HCT116 (cell line): Measurements from ENCODE around the gene BRD7. TPM values are rescaled to one million over a fixed set of nuclear protein-coding genes. Genes with fewer than 3 reads are reported as not detected.

Experiments used
- ATAC-seq: fragments of 200-7000 bp; cut with Tn5 transposase; 2 replicates; pipeline ENCODE4 v1.9.1; 2020; ENCODE audit warnings: mild to moderate bottlenecking, moderate library complexity
- BruUV-seq: library from RNA; stranded (reverse); fragments of 400-500 nt; replicated peaks from 2 replicates; lab custom pipeline; 2021; lab: Mats Ljungman, UMichigan
- CTCF ChIA-PET: fragments of 300-600 bp; sonication (Branson Sonifier 250); formaldehyde crosslinking; loops from one replicate; lab custom pipeline; 2021; ENCODE audit warnings: antibody characterized with exemption; lab: Charles Lee
- POLR2A ChIA-PET: fragments of 300-600, 350-600 bp; sonication (Branson Sonifier 250); formaldehyde crosslinking; loops from one replicate; lab custom pipeline; 2021; ENCODE audit warnings: antibody characterized with exemption; lab: Charles Lee
- RAD21 ChIA-PET, 2 experiments: fragments of 300-600 bp; sonication (Branson Sonifier 250); formaldehyde crosslinking; loops; one replicate each; lab custom pipeline; 2023; ENCODE audit warnings: low total read pairs in 2 of 2; ENCODE audit not compliant: uncharacterized antibody in 2 of 2, unreplicated experiment in 2 of 2, low non-redundant PET in 1 of 2; lab: Charles Lee
- DNase-seq: peaks from one replicate; pipeline ENCODE4 v3.0.0-alpha.2; 2010; ENCODE audit warnings: low read depth, low spot score
- H2AFZ ChIP-seq: fragments of 200-600 bp; shearing (Covaris generic), sonication (generic); 2 replicates; pipeline ENCODE4 v1.6.1; 2017; ENCODE audit warnings: low read depth, mixed run types, mixed read lengths, antibody characterized with exemption, low read length; ENCODE audit not compliant: poor library complexity, severe bottlenecking
- H3K27ac ChIP-seq: 2 replicates; pipeline ENCODE4 v1.5.1; 2012; ENCODE audit warnings: low read depth, low read length
- H3K27me3 ChIP-seq: fragments of 200-600 bp; sonication (generic); 2 replicates; pipeline ENCODE4 v1.6.1; 2016; ENCODE audit warnings: mixed run types, low read length, mixed read lengths; ENCODE audit not compliant: insufficient read depth
- H3K36me3 ChIP-seq, 2 experiments: fragments of 200-500 bp in 1 of 2; fragments of 200-600 bp in 1 of 2; sonication (Bioruptor generic) in 1 of 2; sonication (generic) in 1 of 2; 2 replicates each; pipeline versions ENCODE4 v1.5.1 to v1.6.1; 2014 to 2016; ENCODE audit warnings: low read length in 2 of 2, inconsistent platforms in 1 of 2, mixed read lengths in 1 of 2, mixed run types in 1 of 2; ENCODE audit not compliant: insufficient read depth in 2 of 2, control insufficient read depth in 1 of 2
- H3K4me1 ChIP-seq, 2 experiments: fragments of 200-600 bp in 1 of 2; sonication (generic) in 1 of 2; 2 replicates each; pipeline versions ENCODE4 v1.5.1 to v1.6.1; 2012 to 2017; ENCODE audit warnings: low read length in 2 of 2, inconsistent platforms in 1 of 2, mild to moderate bottlenecking in 1 of 2, mixed read lengths in 1 of 2, mixed run types in 1 of 2, moderate library complexity in 1 of 2; ENCODE audit not compliant: insufficient read depth in 2 of 2, control insufficient read depth in 1 of 2
- H3K4me2 ChIP-seq: fragments of 200-600 bp; sonication (generic); 2 replicates; pipeline ENCODE4 v1.6.1; 2017; ENCODE audit warnings: mixed run types, low read length, mixed read lengths
- H3K4me3 ChIP-seq, 2 experiments: fragments of 200-600 bp in 1 of 2; sonication (generic) in 1 of 2; replicated peaks in 1 of 2; 2 replicates each; pipeline ENCODE4 v1.5.1; 2011 to 2016; ENCODE audit warnings: low read length in 2 of 2, control low read depth in 1 of 2, low read depth in 1 of 2, mild to moderate bottlenecking in 1 of 2, mixed read lengths in 1 of 2, mixed run types in 1 of 2
- H3K79me2 ChIP-seq: fragments of 200-600 bp; sonication (generic); 2 replicates; pipeline ENCODE4 v1.6.1; 2017; ENCODE audit warnings: mild to moderate bottlenecking, mixed run types, low read length, moderate library complexity, mixed read lengths; ENCODE audit not compliant: insufficient read depth
- H3K9ac ChIP-seq: fragments of 200-600 bp; sonication (generic); 2 replicates; pipeline ENCODE4 v1.6.1; 2016; ENCODE audit warnings: low read length, mixed read lengths
- H3K9me2 ChIP-seq: fragments of 200-600 bp; sonication (generic), shearing (Covaris generic); 2 replicates; pipeline ENCODE4 v1.6.1; 2017; ENCODE audit warnings: mixed run types, mild to moderate bottlenecking, moderate library complexity; ENCODE audit not compliant: insufficient read depth
- H3K9me3 ChIP-seq, 2 experiments: fragments of 200-500 bp in 1 of 2; fragments of 200-600 bp in 1 of 2; sonication (Bioruptor generic) in 1 of 2; sonication (generic) in 1 of 2; 2 replicates each; pipeline ENCODE4 v1.6.1; 2014 to 2017; ENCODE audit warnings: low read length in 2 of 2, mixed read lengths in 2 of 2, inconsistent platforms in 1 of 2, low read depth in 1 of 2, mild to moderate bottlenecking in 1 of 2, mixed run types in 1 of 2, moderate library complexity in 1 of 2; ENCODE audit not compliant: control insufficient read depth in 1 of 2, insufficient read depth in 1 of 2
- H4K20me1 ChIP-seq: fragments of 200-600 bp; sonication (generic), shearing (Covaris generic); 2 replicates; pipeline ENCODE4 v1.6.1; 2017; ENCODE audit warnings: mixed run types, mild to moderate bottlenecking, moderate library complexity; ENCODE audit not compliant: insufficient read depth
- CBX3 ChIP-seq: IDR thresholded peaks from 2 replicates; pipeline ENCODE4 v1.6.1; 2012; ENCODE audit warnings: low read depth
- CEBPB ChIP-seq: IDR thresholded peaks from 2 replicates; pipeline ENCODE4 v1.6.1; 2012; ENCODE audit warnings: low read depth
- EGR1 ChIP-seq: IDR thresholded peaks from 2 replicates; pipeline ENCODE4 v1.6.1; 2012; ENCODE audit warnings: low read depth
- ELF1 ChIP-seq: IDR thresholded peaks from 2 replicates; pipeline ENCODE4 v1.6.1; 2012; ENCODE audit warnings: low read depth, borderline replicate concordance
- EZH2phosphoT487 ChIP-seq: fragments of 200-600 bp; IDR thresholded peaks from 2 replicates; pipeline ENCODE4 v1.6.1; 2018; ENCODE audit warnings: antibody characterized with exemption, borderline replicate concordance
- POLR2A ChIP-seq: IDR thresholded peaks from 2 replicates; pipeline ENCODE4 v1.7.0; 2011; ENCODE audit warnings: borderline replicate concordance; ENCODE audit not compliant: insufficient read depth, insufficient read length; ENCODE audit errors: extremely low read depth
- POLR2AphosphoS5 ChIP-seq: IDR thresholded peaks from 2 replicates; pipeline ENCODE4 v1.6.1; 2011; ENCODE audit warnings: mild to moderate bottlenecking, low read depth, low read length, moderate library complexity
- SP1 ChIP-seq: IDR thresholded peaks from 2 replicates; pipeline ENCODE4 v1.6.1; 2012; ENCODE audit warnings: low read depth
- SRF ChIP-seq: IDR thresholded peaks from 2 replicates; pipeline ENCODE4 v1.6.1; 2012; ENCODE audit warnings: low read depth
- YY1 ChIP-seq: IDR thresholded peaks from 2 replicates; pipeline ENCODE4 v1.6.1; 2011; ENCODE audit warnings: low read length, low read depth, moderate library complexity, mild to moderate bottlenecking; ENCODE audit not compliant: insufficient replicate concordance; ENCODE audit errors: extremely low read depth
- ZFX ChIP-seq: fragments of 450-650 bp; IDR thresholded peaks from 2 replicates; pipeline ENCODE4 v1.6.1; 2017
- ZNF274 ChIP-seq: fragments of 200-500 bp; sonication (Bioruptor generic); IDR thresholded peaks from 2 replicates; pipeline ENCODE4 v1.6.1; 2014; ENCODE audit warnings: mild to moderate bottlenecking, low read depth, low read length, inconsistent platforms
- intact Hi-C: fragments of 100-400 bp; cut with micrococcal nuclease; formaldehyde crosslinking; loops from 2 replicates; pipeline ENCODE4 v1.10.0; 2022
- total RNA-seq: library from RNA; stranded (reverse); gene quantifications from one replicate; pipeline ENCODE4 v1.2.1, GENCODE V29; 2021; ENCODE audit not compliant: unreplicated experiment
- TF ChIP-seq, protein P1 (sequence below), 3 experiments: fragments of 200-600 bp in 1 of 3; sonication (generic) in 1 of 3; IDR thresholded peaks in 2 of 3; conservative IDR thresholded peaks in 1 of 3; 2 replicates each; pipeline ENCODE4 v1.5.1; 2012 to 2017; ENCODE audit warnings: low read depth in 2 of 3, low read length in 2 of 3, antibody characterized with exemption in 1 of 3, borderline replicate concordance in 1 of 3, control low read depth in 1 of 3, mild to moderate bottlenecking in 1 of 3, mixed read lengths in 1 of 3, mixed run types in 1 of 3, moderate library complexity in 1 of 3; ENCODE audit not compliant: insufficient read depth in 1 of 3
- TF ChIP-seq, protein P2 (sequence below): IDR thresholded peaks from 2 replicates; pipeline ENCODE4 v1.6.1; 2012; ENCODE audit warnings: low read depth
- TF ChIP-seq, protein P3 (sequence below): IDR thresholded peaks from 2 replicates; pipeline ENCODE4 v1.6.1; 2011; ENCODE audit warnings: mild to moderate bottlenecking, low read length, moderate library complexity; ENCODE audit not compliant: insufficient replicate concordance; ENCODE audit errors: extremely low read depth
- TF ChIP-seq, protein P4 (sequence below): IDR thresholded peaks from 2 replicates; pipeline ENCODE4 v1.6.1; 2012

BRD7 gene
- total RNA-seq, 1 experiment from 2014 or later, result 85.4 TPM

DNA sequence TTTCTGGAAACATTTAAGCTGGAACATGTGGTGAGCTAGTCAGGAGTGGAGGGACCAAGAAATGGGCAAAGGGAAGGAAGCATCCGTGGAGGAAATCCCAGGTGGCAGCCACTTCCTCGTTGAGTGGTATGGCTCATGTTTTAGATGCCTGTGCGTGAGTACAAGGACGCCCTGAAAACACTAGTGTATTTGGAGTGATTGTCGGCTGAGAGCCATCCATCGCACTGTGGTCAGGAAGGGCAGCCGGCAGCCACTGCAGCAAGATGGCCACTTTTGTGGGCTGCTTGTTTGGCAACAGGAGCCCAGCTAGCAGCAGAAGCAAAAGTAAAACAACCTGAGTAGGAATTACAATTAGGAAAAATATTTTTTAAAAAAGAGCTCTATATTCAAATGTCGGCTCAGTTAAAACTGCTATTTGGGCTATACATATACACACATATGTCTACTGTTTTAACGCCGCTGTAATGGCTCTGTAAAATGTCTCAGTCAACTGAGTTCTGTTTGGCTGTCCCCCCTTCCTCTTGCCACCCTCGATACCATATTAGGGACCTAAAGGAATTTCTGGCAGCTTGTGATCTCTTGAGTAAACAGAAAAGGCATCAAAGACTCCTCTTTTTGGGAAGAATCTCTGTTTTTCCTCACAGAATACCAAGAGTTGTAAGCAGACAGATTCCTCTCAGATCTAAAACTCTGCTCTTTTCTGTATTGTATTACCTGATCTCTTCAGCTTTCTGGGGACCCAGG is 39.2 kb downstream of the BRD7 start:
- ChIA-PET CTCF (interaction anchor here (0.8 kb wide), 1 partner anchor 477 kb away, joined by 5 read pairs; no protein-coding TSS in a partner anchor), RAD21 (no interaction called here), POLR2A (interaction anchor here (0.6 kb wide), 1 partner anchor 8 kb away, joined by 3 read pairs; no protein-coding TSS in a partner anchor)
- Histone ChIP-seq H3K27ac (no peak overlapping the region), H3K4me2 (no peak overlapping the region), H3K9me2 (no peaks in the 10 kb centered on the region), H3K9ac (no peak overlapping the region), H4K20me1 (peaks cover 3% of the 10 kb centered on the region; the same call in 1 of the 2 replicates), H3K27me3 (no peaks in the 10 kb centered on the region), H2AFZ (no peak overlapping the region), H3K9me3 (no peaks in the 10 kb centered on the region), H3K4me3 (no peak overlapping the region), H3K4me1 (no peaks in the 10 kb centered on the region), H3K36me3 (peaks cover 24 to 41% of the 10 kb centered on the region in 2 experiments), H3K79me2 (peaks cover 22% of the 10 kb centered on the region)
- DNase-seq (no peak), ATAC-seq (no peak)
- no peak for TF ChIP-seq POLR2AphosphoS5
- TF ChIP-seq, protein P1, sequence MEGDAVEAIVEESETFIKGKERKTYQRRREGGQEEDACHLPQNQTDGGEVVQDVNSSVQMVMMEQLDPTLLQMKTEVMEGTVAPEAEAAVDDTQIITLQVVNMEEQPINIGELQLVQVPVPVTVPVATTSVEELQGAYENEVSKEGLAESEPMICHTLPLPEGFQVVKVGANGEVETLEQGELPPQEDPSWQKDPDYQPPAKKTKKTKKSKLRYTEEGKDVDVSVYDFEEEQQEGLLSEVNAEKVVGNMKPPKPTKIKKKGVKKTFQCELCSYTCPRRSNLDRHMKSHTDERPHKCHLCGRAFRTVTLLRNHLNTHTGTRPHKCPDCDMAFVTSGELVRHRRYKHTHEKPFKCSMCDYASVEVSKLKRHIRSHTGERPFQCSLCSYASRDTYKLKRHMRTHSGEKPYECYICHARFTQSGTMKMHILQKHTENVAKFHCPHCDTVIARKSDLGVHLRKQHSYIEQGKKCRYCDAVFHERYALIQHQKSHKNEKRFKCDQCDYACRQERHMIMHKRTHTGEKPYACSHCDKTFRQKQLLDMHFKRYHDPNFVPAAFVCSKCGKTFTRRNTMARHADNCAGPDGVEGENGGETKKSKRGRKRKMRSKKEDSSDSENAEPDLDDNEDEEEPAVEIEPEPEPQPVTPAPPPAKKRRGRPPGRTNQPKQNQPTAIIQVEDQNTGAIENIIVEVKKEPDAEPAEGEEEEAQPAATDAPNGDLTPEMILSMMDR (IDR thresholded peaks at IDR 0.05 in 2 of 3, conservative IDR thresholded peaks at IDR 0.05 in 1 of 3; ENCODE audit: borderline replicate concordance in 1 of 3, insufficient read depth in 1 of 3, low read depth in 2 of 3, low read length in 2 of 3), result no peak
- TF ChIP-seq, protein P2, sequence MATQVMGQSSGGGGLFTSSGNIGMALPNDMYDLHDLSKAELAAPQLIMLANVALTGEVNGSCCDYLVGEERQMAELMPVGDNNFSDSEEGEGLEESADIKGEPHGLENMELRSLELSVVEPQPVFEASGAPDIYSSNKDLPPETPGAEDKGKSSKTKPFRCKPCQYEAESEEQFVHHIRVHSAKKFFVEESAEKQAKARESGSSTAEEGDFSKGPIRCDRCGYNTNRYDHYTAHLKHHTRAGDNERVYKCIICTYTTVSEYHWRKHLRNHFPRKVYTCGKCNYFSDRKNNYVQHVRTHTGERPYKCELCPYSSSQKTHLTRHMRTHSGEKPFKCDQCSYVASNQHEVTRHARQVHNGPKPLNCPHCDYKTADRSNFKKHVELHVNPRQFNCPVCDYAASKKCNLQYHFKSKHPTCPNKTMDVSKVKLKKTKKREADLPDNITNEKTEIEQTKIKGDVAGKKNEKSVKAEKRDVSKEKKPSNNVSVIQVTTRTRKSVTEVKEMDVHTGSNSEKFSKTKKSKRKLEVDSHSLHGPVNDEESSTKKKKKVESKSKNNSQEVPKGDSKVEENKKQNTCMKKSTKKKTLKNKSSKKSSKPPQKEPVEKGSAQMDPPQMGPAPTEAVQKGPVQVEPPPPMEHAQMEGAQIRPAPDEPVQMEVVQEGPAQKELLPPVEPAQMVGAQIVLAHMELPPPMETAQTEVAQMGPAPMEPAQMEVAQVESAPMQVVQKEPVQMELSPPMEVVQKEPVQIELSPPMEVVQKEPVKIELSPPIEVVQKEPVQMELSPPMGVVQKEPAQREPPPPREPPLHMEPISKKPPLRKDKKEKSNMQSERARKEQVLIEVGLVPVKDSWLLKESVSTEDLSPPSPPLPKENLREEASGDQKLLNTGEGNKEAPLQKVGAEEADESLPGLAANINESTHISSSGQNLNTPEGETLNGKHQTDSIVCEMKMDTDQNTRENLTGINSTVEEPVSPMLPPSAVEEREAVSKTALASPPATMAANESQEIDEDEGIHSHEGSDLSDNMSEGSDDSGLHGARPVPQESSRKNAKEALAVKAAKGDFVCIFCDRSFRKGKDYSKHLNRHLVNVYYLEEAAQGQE, result no peak
- no peak for TF ChIP-seq CBX3
- no peak for TF ChIP-seq EZH2phosphoT487
- TF ChIP-seq, protein P3, sequence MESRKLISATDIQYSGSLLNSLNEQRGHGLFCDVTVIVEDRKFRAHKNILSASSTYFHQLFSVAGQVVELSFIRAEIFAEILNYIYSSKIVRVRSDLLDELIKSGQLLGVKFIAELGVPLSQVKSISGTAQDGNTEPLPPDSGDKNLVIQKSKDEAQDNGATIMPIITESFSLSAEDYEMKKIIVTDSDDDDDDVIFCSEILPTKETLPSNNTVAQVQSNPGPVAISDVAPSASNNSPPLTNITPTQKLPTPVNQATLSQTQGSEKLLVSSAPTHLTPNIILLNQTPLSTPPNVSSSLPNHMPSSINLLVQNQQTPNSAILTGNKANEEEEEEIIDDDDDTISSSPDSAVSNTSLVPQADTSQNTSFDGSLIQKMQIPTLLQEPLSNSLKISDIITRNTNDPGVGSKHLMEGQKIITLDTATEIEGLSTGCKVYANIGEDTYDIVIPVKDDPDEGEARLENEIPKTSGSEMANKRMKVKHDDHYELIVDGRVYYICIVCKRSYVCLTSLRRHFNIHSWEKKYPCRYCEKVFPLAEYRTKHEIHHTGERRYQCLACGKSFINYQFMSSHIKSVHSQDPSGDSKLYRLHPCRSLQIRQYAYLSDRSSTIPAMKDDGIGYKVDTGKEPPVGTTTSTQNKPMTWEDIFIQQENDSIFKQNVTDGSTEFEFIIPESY, result no peak
- no peak for TF ChIP-seq POLR2A
- no peak for TF ChIP-seq SRF
- no peak for TF ChIP-seq ZNF274
- TF ChIP-seq EGR1, result no peak
- TF ChIP-seq YY1, result no peak
- no peak for TF ChIP-seq SP1
- no peak for TF ChIP-seq ELF1
- TF ChIP-seq, protein P4, sequence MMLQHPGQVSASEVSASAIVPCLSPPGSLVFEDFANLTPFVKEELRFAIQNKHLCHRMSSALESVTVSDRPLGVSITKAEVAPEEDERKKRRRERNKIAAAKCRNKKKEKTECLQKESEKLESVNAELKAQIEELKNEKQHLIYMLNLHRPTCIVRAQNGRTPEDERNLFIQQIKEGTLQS, result no peak
- TF ChIP-seq CEBPB, result no peak
- no peak for TF ChIP-seq ZFX
- BruUV-seq, result no TSS peak
- intact Hi-C loops, result no loop called here
